ENCODE results near the gene NFATC1. TPM values are rescaled to one million over a fixed set of nuclear protein-coding genes. Genes with fewer than 3 reads are reported as not detected.
"Not testable (repeated sequence)": the region's sequence is repeated elsewhere in the genome, so short reads cannot be mapped to it uniquely, and the experiment has no call there.

The NFATC1 gene
- total RNA-seq, 2 donors from 2014 or later: 5.2 to 5.9 TPM

- Histone ChIP-seq H3K9me3 (no peaks in the 10 kb centered on the region), H3K27ac (no peak overlapping the region), H3K4me1 (no peaks in the 10 kb centered on the region), H3K27me3 (no peaks in the 10 kb centered on the region), H3K4me3 (no peak overlapping the region), H3K36me3 (replicated peaks in 1 of 2; ENCODE audit: insufficient read depth in 1 of 2, low read depth in 2 of 2) (peaks cover 0 to 7% of the 10 kb centered on the region in 2 donors)
- WGBS, 2 donors: 92 to 96% methylated on average over 16 to 17 of the region's 17 CpGs
- DNase-seq (no peak), ATAC-seq (no peak)
- intact Hi-C loops (cut with DNase I): no loop called here
- no peak for TF ChIP-seq POLR2A (IDR thresholded peaks at IDR 0.05)
- no peak for TF ChIP-seq CTCF (IDR thresholded peaks at IDR 0.05)
These were observed 22.0 kb upstream of the NFATC1 start for GRCh38 chr18:79373736-79374135.

GRCh38 chr18:79374408-79375171 is 21.1 kb upstream of the NFATC1 start:
- no peaks in the 10 kb centered on the region for H3K4me1 ChIP-seq
- ATAC-seq (no peak), DNase-seq (no peak)
- no peak overlapping the region for H3K4me3 ChIP-seq
- no peak for TF ChIP-seq CTCF (IDR thresholded peaks at IDR 0.05)
- no peak for TF ChIP-seq POLR2A (IDR thresholded peaks at IDR 0.05)
- H3K36me3 ChIP-seq (replicated peaks in 1 of 2; ENCODE audit: insufficient read depth in 1 of 2, low read depth in 2 of 2): peaks cover 0 to 7% of the 10 kb centered on the region in 2 donors
- intact Hi-C loops (cut with DNase I): no loop called here
- 89 to 91% methylated on average over 17 to 25 of the region's 32 CpGs for WGBS, 2 donors
- H3K9me3 ChIP-seq: no peaks in the 10 kb centered on the region
- H3K27me3 ChIP-seq: no peaks in the 10 kb centered on the region
- no peak overlapping the region for H3K27ac ChIP-seq

- WGBS, 2 donors: 91 to 96% methylated on average over 9 to 10 of the region's 10 CpGs
- no peak overlapping the region for H3K27ac ChIP-seq
- intact Hi-C loops (cut with DNase I): no loop called here
- H3K27me3 ChIP-seq: no peaks in the 10 kb centered on the region
- H3K4me1 ChIP-seq: no peaks in the 10 kb centered on the region
- no peak overlapping the region for H3K4me3 ChIP-seq
- H3K36me3 ChIP-seq (replicated peaks in 1 of 2; ENCODE audit: insufficient read depth in 1 of 2, low read depth in 2 of 2): peaks cover 0 to 7% of the 10 kb centered on the region in 2 donors
- no peak for DNase-seq
- no peak for ATAC-seq
- no peaks in the 10 kb centered on the region for H3K9me3 ChIP-seq
- no peak for TF ChIP-seq POLR2A (IDR thresholded peaks at IDR 0.05)
- TF ChIP-seq CTCF (IDR thresholded peaks at IDR 0.05): no peak
These were observed 20.1 kb upstream of the NFATC1 start for GRCh38 chr18:79375441-79376154.

GRCh38 chr18:79376661-79377060 is 19.1 kb upstream of the NFATC1 start:
- H3K27me3 ChIP-seq; H3K36me3 ChIP-seq (replicated peaks in 1 of 2; ENCODE audit: insufficient read depth in 1 of 2, low read depth in 2 of 2); DNase-seq; ATAC-seq; H3K4me3 ChIP-seq; H3K4me1 ChIP-seq; H3K9me3 ChIP-seq; intact Hi-C loops (cut with DNase I); H3K27ac ChIP-seq: not testable (repeated sequence)
- 88 to 99% methylated on average over 12 of the region's 12 CpGs for WGBS, 2 donors

- intact Hi-C loops (cut with DNase I): no loop called here
- no peaks in the 10 kb centered on the region for H3K27me3 ChIP-seq
- H3K9me3 ChIP-seq: no peaks in the 10 kb centered on the region
- H3K4me3 ChIP-seq: no peak overlapping the region
- WGBS, 2 donors: 83 to 84% methylated on average over 8 to 19 of the region's 19 CpGs
- ATAC-seq (no peak), DNase-seq (no peak)
- H3K27ac ChIP-seq: no peak overlapping the region
- H3K4me1 ChIP-seq: no peaks in the 10 kb centered on the region
- no peak for TF ChIP-seq POLR2A (IDR thresholded peaks at IDR 0.05)
- TF ChIP-seq CTCF (IDR thresholded peaks at IDR 0.05): no peak
- peaks cover 0 to 7% of the 10 kb centered on the region in 2 donors for H3K36me3 ChIP-seq (replicated peaks in 1 of 2; ENCODE audit: insufficient read depth in 1 of 2, low read depth in 2 of 2)
These were observed 18.4 kb upstream of the NFATC1 start for GRCh38 chr18:79377187-79377891.
